H1 (cell line): ENCODE measurements around the gene KIFC1. TPM values are rescaled to one million over a fixed set of nuclear protein-coding genes. Genes with fewer than 3 reads are reported as not detected.

ENCODE experiments used
- ATF3 ChIP-seq: IDR thresholded peaks from 2 replicates; pipeline ENCODE4 v1.6.1; 2011; ENCODE audit warnings: low read depth, mild to moderate bottlenecking, low read length; ENCODE audit not compliant: insufficient read depth
- BCL11A ChIP-seq, 2 experiments: IDR thresholded peaks; one replicate each; pipeline ENCODE4 v1.6.1; 2011; ENCODE audit warnings: low read depth in 2 of 2, low read length in 2 of 2, mild to moderate bottlenecking in 2 of 2
- CBX5 ChIP-seq: fragments of 300-800, 300-1000 bp; sonication (generic); IDR thresholded peaks from 2 replicates; pipeline ENCODE4 v1.7.1; 2016; ENCODE audit warnings: antibody characterized with exemption, low read length, low read depth
- CBX8 ChIP-seq: fragments of 300-800, 300-1000 bp; sonication (generic); IDR thresholded peaks from 2 replicates; pipeline ENCODE4 v1.7.1; 2016; ENCODE audit warnings: low read depth, low read length, borderline replicate concordance
- CREB1 ChIP-seq: IDR thresholded peaks from 2 replicates; pipeline ENCODE4 v1.6.1; 2012; ENCODE audit warnings: inconsistent platforms
- EZH2 ChIP-seq: fragments of 200-600 bp; sonication (generic); IDR thresholded peaks from 2 replicates; pipeline ENCODE4 v1.7.1; 2012; ENCODE audit warnings: low read depth, mild to moderate bottlenecking, moderate library complexity, low read length, inconsistent platforms; ENCODE audit not compliant: severe bottlenecking
- GABPA ChIP-seq: IDR thresholded peaks from 2 replicates; pipeline ENCODE4 v1.6.1; 2011; ENCODE audit warnings: mild to moderate bottlenecking, low read length, moderate library complexity, borderline replicate concordance; ENCODE audit not compliant: insufficient read depth
- HDAC2 ChIP-seq, 2 experiments: fragments of 300-600 bp in 1 of 2; sonication (generic) in 1 of 2; IDR thresholded peaks; 2 replicates each; pipeline ENCODE4 v1.6.1; 2011 to 2012; ENCODE audit warnings: low read depth in 2 of 2, low read length in 2 of 2, mild to moderate bottlenecking in 2 of 2, moderate library complexity in 2 of 2, borderline replicate concordance in 1 of 2, inconsistent platforms in 1 of 2
- HDAC6 ChIP-seq: IDR thresholded peaks from one replicate; pipeline ENCODE4 v1.7.1; 2012; ENCODE audit warnings: low read depth, mild to moderate bottlenecking, inconsistent platforms, low read length, moderate library complexity
- KDM1A ChIP-seq: fragments of 200-600, 300-600 bp; sonication (generic); IDR thresholded peaks from 2 replicates; pipeline ENCODE4 v1.7.1; 2016; ENCODE audit warnings: mild to moderate bottlenecking, low read length, borderline replicate concordance
- PHF8 ChIP-seq: fragments of 200-600 bp; sonication (generic); conservative IDR thresholded peaks from 2 replicates; pipeline ENCODE4 v1.7.1; 2012; ENCODE audit warnings: low read depth, mild to moderate bottlenecking, inconsistent platforms, low read length, moderate library complexity
- RAD21 ChIP-seq, 2 experiments: IDR thresholded peaks in 1 of 2; conservative IDR thresholded peaks in 1 of 2; 2 replicates each; pipeline ENCODE4 v1.6.1; 2011; ENCODE audit warnings: low read depth in 2 of 2, low read length in 2 of 2, improper control_type of control experiment in 1 of 2, inconsistent platforms in 1 of 2, mild to moderate bottlenecking in 1 of 2, moderate library complexity in 1 of 2
- SAP30 ChIP-seq: fragments of 300-600 bp; sonication (generic); IDR thresholded peaks from 2 replicates; pipeline ENCODE4 v1.7.1; 2012; ENCODE audit warnings: low read length, moderate library complexity, mild to moderate bottlenecking, inconsistent platforms; ENCODE audit not compliant: insufficient read depth, insufficient replicate concordance
- SIRT6 ChIP-seq: IDR thresholded peaks from one replicate; pipeline ENCODE4 v1.7.1; 2012; ENCODE audit warnings: low read length, inconsistent platforms
- SP2 ChIP-seq: IDR thresholded peaks from 2 replicates; pipeline ENCODE4 v1.6.1; 2012; ENCODE audit warnings: mild to moderate bottlenecking, low read length, inconsistent platforms
- SP4 ChIP-seq: IDR thresholded peaks from 2 replicates; pipeline ENCODE4 v1.6.1; 2012; ENCODE audit warnings: low read length, inconsistent platforms
- SUZ12 ChIP-seq: fragments of 200-600 bp; sonication (generic); IDR thresholded peaks from 2 replicates; pipeline ENCODE4 v1.6.1; 2012; ENCODE audit warnings: mild to moderate bottlenecking, inconsistent platforms, low read length, moderate library complexity, mixed read lengths
- TAF1 ChIP-seq: IDR thresholded peaks from 2 replicates; pipeline ENCODE4 v1.6.1; 2011; ENCODE audit warnings: mild to moderate bottlenecking, low read depth, low read length
- TAF7 ChIP-seq: optimal IDR thresholded peaks from 2 replicates; pipeline ENCODE3; 2011; ENCODE audit warnings: low read depth, mild to moderate bottlenecking, inconsistent platforms, low read length, moderate library complexity, borderline replicate concordance
- TEAD4 ChIP-seq: IDR thresholded peaks from 2 replicates; pipeline ENCODE4 v1.6.1; 2012; ENCODE audit warnings: low read depth, low read length, inconsistent platforms, mixed read lengths
- polyA plus RNA-seq, 7 experiments: library from polyadenylated mRNA; depleted of rRNA in 3 of 7; stranded (reverse) in 5 of 7; unstranded in 2 of 7; fragments of >200 nt in 5 of 7; fragments of 200-250 nt in 2 of 7; gene quantifications; 1 replicate in 5 of 7; 2 replicates in 1 of 7; 4 replicates in 1 of 7; pipeline versions ENCODE4 v1.2.1 to v1.2.3, GENCODE V29; 2011 to 2013; ENCODE audit warnings: missing spikeins in 2 of 7, mixed read lengths in 2 of 7
- total RNA-seq: library from RNA; stranded (reverse); fragmentation: NEBNext Ultra II Directional; extraction: Animal tissue kit (Norgen Biotek cat#: 25700); gene quantifications from 2 replicates; pipeline ENCODE4 v1.2.1, GENCODE V29; 2021
- TF ChIP-seq, protein P1 (sequence below): IDR thresholded peaks from 2 replicates; pipeline ENCODE4 v1.6.1; 2012; ENCODE audit warnings: low read length, inconsistent platforms

The KIFC1 gene
- total and polyA plus RNA-seq, 2 of the 8 experiments (the other 6 are each of a cell fraction or from before 2014, with no cell fraction given) = 46.6 to 64.3 TPM

GRCh38 chr6:33417903-33418689, 26.5 kb downstream of the KIFC1 start, which contains the start of gene CUTA (continued):
- no peak for TF ChIP-seq SP2
- peak; percentile 8 to 25; a peak in 2 of 4 replicates for TF ChIP-seq HDAC2 (IDR thresholded peaks at IDR 0.05; ENCODE audit: borderline replicate concordance in 1 of 2, low read depth in 2 of 2, low read length in 2 of 2)
- no peak; the same call in 1 of the 2 replicates for TF ChIP-seq KDM1A
- TF ChIP-seq ATF3 = peak; percentile 97
- TF ChIP-seq SP4 = peak; percentile 90
- peak; percentile 47 for TF ChIP-seq TAF7
- TF ChIP-seq HDAC6 = no peak
- no peak for TF ChIP-seq EZH2
- TF ChIP-seq SIRT6 = no peak
- TF ChIP-seq GABPA = no peak
- TF ChIP-seq TEAD4 = no peak
- no peak for TF ChIP-seq BCL11A (IDR thresholded peaks at IDR 0.05; ENCODE audit: low read depth in 2 of 2, low read length in 2 of 2)
- TF ChIP-seq PHF8 = peak; percentile 41
- no peak; the same call in 1 of the 2 replicates for TF ChIP-seq SUZ12
- TF ChIP-seq SAP30 = peak; percentile 14
- TF ChIP-seq RAD21 (IDR thresholded peaks at IDR 0.05 in 1 of 2, conservative IDR thresholded peaks at IDR 0.05 in 1 of 2; ENCODE audit: low read depth in 2 of 2, low read length in 2 of 2) = peak in 1 of 2 experiments; percentile 5; a peak in 1 of 4 replicates
- peak; percentile 25; the same call in 1 of the 2 replicates for TF ChIP-seq TAF1
- TF ChIP-seq, protein P1, sequence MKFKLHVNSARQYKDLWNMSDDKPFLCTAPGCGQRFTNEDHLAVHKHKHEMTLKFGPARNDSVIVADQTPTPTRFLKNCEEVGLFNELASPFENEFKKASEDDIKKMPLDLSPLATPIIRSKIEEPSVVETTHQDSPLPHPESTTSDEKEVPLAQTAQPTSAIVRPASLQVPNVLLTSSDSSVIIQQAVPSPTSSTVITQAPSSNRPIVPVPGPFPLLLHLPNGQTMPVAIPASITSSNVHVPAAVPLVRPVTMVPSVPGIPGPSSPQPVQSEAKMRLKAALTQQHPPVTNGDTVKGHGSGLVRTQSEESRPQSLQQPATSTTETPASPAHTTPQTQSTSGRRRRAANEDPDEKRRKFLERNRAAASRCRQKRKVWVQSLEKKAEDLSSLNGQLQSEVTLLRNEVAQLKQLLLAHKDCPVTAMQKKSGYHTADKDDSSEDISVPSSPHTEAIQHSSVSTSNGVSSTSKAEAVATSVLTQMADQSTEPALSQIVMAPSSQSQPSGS = no peak
- TF ChIP-seq CREB1 = peak; percentile 78; the same call in 1 of the 2 replicates
- TF ChIP-seq CBX5 = no peak
- no peak for TF ChIP-seq CBX8
